H9 (cell line): Measurements from ENCODE around the gene KEL. TPM values are rescaled to one million over a fixed set of nuclear protein-coding genes. Genes with fewer than 3 reads are reported as not detected.

Experiments used
- DNase-seq: peaks from one replicate; pipeline ENCODE4 v3.0.0-alpha.2; 2017
- H2AFZ ChIP-seq: one replicate; pipeline ENCODE4 v1.6.1; 2013; ENCODE audit warnings: mild to moderate bottlenecking, low read length, control low read depth, moderate library complexity
- H2AK5ac ChIP-seq: 2 replicates; pipeline ENCODE4 v1.6.1; 2013; ENCODE audit warnings: low read length, control low read depth, mixed read lengths; ENCODE audit not compliant: insufficient read length
- H2BK120ac ChIP-seq: one replicate; pipeline ENCODE4 v1.6.1; 2013; ENCODE audit warnings: low read depth, mild to moderate bottlenecking, low read length, control low read depth, inconsistent platforms; ENCODE audit not compliant: poor library complexity, severe bottlenecking
- H2BK12ac ChIP-seq: 2 replicates; pipeline ENCODE4 v1.6.1; 2013; ENCODE audit warnings: low read length, control low read depth, mixed read lengths, low read depth; ENCODE audit not compliant: insufficient read length
- H2BK15ac ChIP-seq: 2 replicates; pipeline ENCODE4 v1.6.1; 2013; ENCODE audit warnings: low read depth, low read length, control low read depth
- H2BK20ac ChIP-seq: one replicate; pipeline ENCODE4 v1.6.1; 2013; ENCODE audit warnings: low read depth, mild to moderate bottlenecking, low read length, control low read depth, inconsistent platforms; ENCODE audit not compliant: poor library complexity, severe bottlenecking
- H2BK5ac ChIP-seq: 2 replicates; pipeline ENCODE4 v1.6.1; 2013; ENCODE audit warnings: low read length, control low read depth, mixed read lengths; ENCODE audit not compliant: insufficient read length
- H3K14ac ChIP-seq: 2 replicates; pipeline ENCODE4 v1.6.1; 2013; ENCODE audit warnings: low read length, control low read depth; ENCODE audit not compliant: insufficient read depth
- H3K18ac ChIP-seq: 2 replicates; pipeline ENCODE4 v1.6.1; 2013; ENCODE audit warnings: low read depth, mild to moderate bottlenecking, mixed read lengths, low read length, control low read depth; ENCODE audit not compliant: insufficient read length
- H3K23ac ChIP-seq: 2 replicates; pipeline ENCODE4 v1.6.1; 2013; ENCODE audit warnings: low read length, control low read depth, mixed read lengths, low read depth; ENCODE audit not compliant: insufficient read length
- H3K23me2 ChIP-seq: 2 replicates; pipeline ENCODE4 v1.6.1; 2013; ENCODE audit warnings: low read depth, mild to moderate bottlenecking, mixed read lengths, low read length, control low read depth; ENCODE audit not compliant: insufficient read length, poor library complexity, severe bottlenecking
- H3K27ac ChIP-seq: 2 replicates; pipeline ENCODE4 v1.5.1; 2013; ENCODE audit warnings: low read length, control low read depth, mixed read lengths, low read depth; ENCODE audit not compliant: insufficient read length
- H3K27me3 ChIP-seq: 2 replicates; pipeline ENCODE4 v1.6.1; 2013; ENCODE audit warnings: low read length, control low read depth, inconsistent platforms; ENCODE audit not compliant: insufficient read depth
- H3K4ac ChIP-seq: 2 replicates; pipeline ENCODE4 v1.6.1; 2013; ENCODE audit warnings: low read depth, mild to moderate bottlenecking, control low read depth, inconsistent platforms, low read length, moderate library complexity
- H3K4me1 ChIP-seq: 2 replicates; pipeline ENCODE4 v1.6.1; 2013; ENCODE audit warnings: low read length, control low read depth, inconsistent platforms; ENCODE audit not compliant: insufficient read depth
- H3K4me2 ChIP-seq: 2 replicates; pipeline ENCODE4 v1.6.1; 2013; ENCODE audit warnings: low read length, control low read depth, mixed read lengths; ENCODE audit not compliant: insufficient read length, insufficient read depth
- H3K56ac ChIP-seq: 2 replicates; pipeline ENCODE4 v1.6.1; 2013; ENCODE audit warnings: low read depth, mild to moderate bottlenecking, mixed read lengths, low read length, control low read depth; ENCODE audit not compliant: insufficient read length
- H3K79me1 ChIP-seq: 2 replicates; pipeline ENCODE4 v1.6.1; 2013; ENCODE audit warnings: low read depth, mild to moderate bottlenecking, moderate library complexity, low read length, control low read depth, inconsistent platforms; ENCODE audit not compliant: insufficient read depth, poor library complexity, severe bottlenecking
- H3K79me2 ChIP-seq: 2 replicates; pipeline ENCODE4 v1.6.1; 2013; ENCODE audit warnings: low read length, control low read depth, inconsistent platforms; ENCODE audit not compliant: insufficient read depth
- H3K9ac ChIP-seq: 2 replicates; pipeline ENCODE4 v1.6.1; 2013; ENCODE audit warnings: low read length, control low read depth, mixed read lengths; ENCODE audit not compliant: insufficient read length; ENCODE audit errors: extremely low read depth
- H3K9me3 ChIP-seq: one replicate; pipeline ENCODE4 v1.6.1; 2013; ENCODE audit warnings: low read depth, low read length, inconsistent platforms; ENCODE audit not compliant: control insufficient read depth
- H3T11ph ChIP-seq: one replicate; pipeline ENCODE4 v1.6.1; 2013; ENCODE audit warnings: mild to moderate bottlenecking, low read length, control low read depth, inconsistent platforms
- H4K20me1 ChIP-seq: one replicate; pipeline ENCODE4 v1.6.1; 2013; ENCODE audit not compliant: control insufficient read depth, insufficient read length, insufficient read depth
- H4K5ac ChIP-seq: 2 replicates; pipeline ENCODE4 v1.6.1; 2013; ENCODE audit warnings: low read depth, mild to moderate bottlenecking, mixed read lengths, low read length, control low read depth; ENCODE audit not compliant: insufficient read length
- H4K8ac ChIP-seq: replicated peaks from 2 replicates; pipeline ENCODE4 v1.6.1; 2013; ENCODE audit warnings: low read length, control low read depth, mixed read lengths, low read depth; ENCODE audit not compliant: insufficient read length
- H4K91ac ChIP-seq: 2 replicates; pipeline ENCODE4 v1.6.1; 2013; ENCODE audit warnings: low read depth, mild to moderate bottlenecking, moderate library complexity, mixed read lengths, low read length, control low read depth; ENCODE audit not compliant: insufficient read length
- H3K27ac Mint-ChIP-seq, 3 experiments: 2 replicates in 2 of 3; 3 replicates in 1 of 3; pipeline ENCODE4 v1.8.0; 2020 to 2021; ENCODE audit warnings: mixed read lengths in 3 of 3, mild to moderate bottlenecking in 1 of 3, moderate library complexity in 1 of 3
- H3K27me3 Mint-ChIP-seq: 2 replicates; pipeline ENCODE4 v1.8.0; 2021; ENCODE audit warnings: low read depth, mild to moderate bottlenecking, moderate library complexity, mixed read lengths
- H3K36me3 Mint-ChIP-seq, 3 experiments: 2 replicates in 2 of 3; 3 replicates in 1 of 3; pipeline ENCODE4 v1.8.0; 2020 to 2021; ENCODE audit warnings: low read depth in 3 of 3, mixed read lengths in 3 of 3; ENCODE audit not compliant: insufficient read depth in 1 of 3
- H3K4me1 Mint-ChIP-seq, 2 experiments: 2 replicates each; pipeline ENCODE4 v1.8.0; 2020; ENCODE audit warnings: mixed read lengths in 2 of 2
- H3K4me3 Mint-ChIP-seq, 2 experiments: 2 replicates in 1 of 2; 3 replicates in 1 of 2; pipeline ENCODE4 v1.8.0; 2020 to 2021; ENCODE audit warnings: mild to moderate bottlenecking in 2 of 2, mixed read lengths in 2 of 2, moderate library complexity in 1 of 2
- H3K9me3 Mint-ChIP-seq, 2 experiments: 2 replicates in 1 of 2; 3 replicates in 1 of 2; pipeline ENCODE4 v1.8.0; 2020; ENCODE audit warnings: mild to moderate bottlenecking in 2 of 2, mixed read lengths in 2 of 2, moderate library complexity in 1 of 2
- WGBS: extraction: QIAGEN DNeasy Blood & Tissue Kit; methylation state at CpG from one replicate; pipeline ENCODE4 v1.1.7; 2013; ENCODE audit warnings: missing lambda C conversion rate, low lambda C conversion rate, mixed read lengths; ENCODE audit not compliant: insufficient read length; ENCODE audit errors: extremely low coverage; 5-methylcytosine and 5-hydroxymethylcytosine counted together
- total RNA-seq: library from RNA; stranded (reverse); gene quantifications from 2 replicates; pipeline ENCODE4 v1.2.1, GENCODE V29; 2021
- TF ChIP-seq, protein P1 (sequence below): fragments of 200-600 bp; sonication (generic); conservative IDR thresholded peaks from 3 replicates; pipeline ENCODE4 v1.8.0; 2021; ENCODE audit warnings: antibody characterized with exemption, mild to moderate bottlenecking

The KEL gene
- total RNA-seq, 1 experiment from 2014 or later: 1.5 TPM

- Histone ChIP-seq H3K27ac (no peak overlapping the region), H3T11ph (no peak overlapping the region), H2BK12ac (no peak overlapping the region), H2BK5ac (no peak overlapping the region), H2BK20ac (no peak overlapping the region), H3K9me3 (no peaks in the 10 kb centered on the region), H2BK120ac (no peak overlapping the region), H3K4me2 (no peak overlapping the region), H4K5ac (no peak overlapping the region), H3K56ac (no peak overlapping the region), H3K4ac (no peak overlapping the region), H2BK15ac (no peak overlapping the region), H3K79me2 (no peaks in the 10 kb centered on the region), H4K20me1 (no peaks in the 10 kb centered on the region), H3K79me1 (no peaks in the 10 kb centered on the region), H4K8ac (no peak overlapping the region), H4K91ac (no peak overlapping the region), H2AFZ (no peak overlapping the region), H3K23me2 (no peaks in the 10 kb centered on the region), H2AK5ac (no peak overlapping the region), H3K18ac (no peak overlapping the region), H3K4me1 (no peaks in the 10 kb centered on the region; the same call in 1 of the 2 replicates), H3K23ac (no peak overlapping the region), H3K27me3 (no peaks in the 10 kb centered on the region), H3K14ac (no peak overlapping the region), H3K9ac (no peak overlapping the region)
- no CpG with 5 or more reads among the region's 3 CpGs for WGBS
- TF ChIP-seq, protein P1, sequence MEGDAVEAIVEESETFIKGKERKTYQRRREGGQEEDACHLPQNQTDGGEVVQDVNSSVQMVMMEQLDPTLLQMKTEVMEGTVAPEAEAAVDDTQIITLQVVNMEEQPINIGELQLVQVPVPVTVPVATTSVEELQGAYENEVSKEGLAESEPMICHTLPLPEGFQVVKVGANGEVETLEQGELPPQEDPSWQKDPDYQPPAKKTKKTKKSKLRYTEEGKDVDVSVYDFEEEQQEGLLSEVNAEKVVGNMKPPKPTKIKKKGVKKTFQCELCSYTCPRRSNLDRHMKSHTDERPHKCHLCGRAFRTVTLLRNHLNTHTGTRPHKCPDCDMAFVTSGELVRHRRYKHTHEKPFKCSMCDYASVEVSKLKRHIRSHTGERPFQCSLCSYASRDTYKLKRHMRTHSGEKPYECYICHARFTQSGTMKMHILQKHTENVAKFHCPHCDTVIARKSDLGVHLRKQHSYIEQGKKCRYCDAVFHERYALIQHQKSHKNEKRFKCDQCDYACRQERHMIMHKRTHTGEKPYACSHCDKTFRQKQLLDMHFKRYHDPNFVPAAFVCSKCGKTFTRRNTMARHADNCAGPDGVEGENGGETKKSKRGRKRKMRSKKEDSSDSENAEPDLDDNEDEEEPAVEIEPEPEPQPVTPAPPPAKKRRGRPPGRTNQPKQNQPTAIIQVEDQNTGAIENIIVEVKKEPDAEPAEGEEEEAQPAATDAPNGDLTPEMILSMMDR: no peak
- peaks cover 14% of the 10 kb centered on the region for H3K27me3 Mint-ChIP-seq
- H3K9me3 Mint-ChIP-seq: peaks cover 0 to 3% of the 10 kb centered on the region in 2 experiments; a peak in 2 of 5 replicates
- H3K4me1 Mint-ChIP-seq: peaks cover 16 to 22% of the 10 kb centered on the region in 2 experiments
- peaks cover 0 to under 1% (median 0%) of the 10 kb centered on the region in 3 experiments; a peak in 1 of 7 replicates for H3K36me3 Mint-ChIP-seq
- H3K4me3 Mint-ChIP-seq: no peak overlapping the region
- no peak overlapping the region for H3K27ac Mint-ChIP-seq
- DNase-seq: no peak
Measured at GRCh38 chr7:142896741-142897379, 65.3 kb downstream of the KEL start.
